ENCODE measurements around the gene TAF8. TPM values are rescaled to one million over a fixed set of nuclear protein-coding genes. Genes with fewer than 3 reads are reported as not detected.

The TAF8 gene
- total and polyA plus RNA-seq, 7 experiments from 2014 or later: 23.3 to 58.2 (median 47.2) TPM

GRCh38 chr6:42009844-42010184, 40.5 kb upstream of the TAF8 start:
- POLR2A ChIA-PET: interaction anchor here (0.6 to 2.8 kb wide), 5 partner anchors 16 to 71 kb away, joined by 3 to 10 read pairs (median 4); no protein-coding TSS in a partner anchor
- DNase-seq (no peak), ATAC-seq (peak; percentile 47)
- H3K4me1 Mint-ChIP-seq: peaks cover 68 to 90% (median 84%) of the 10 kb centered on the region in 7 donors
- peaks cover 0 to 31% (median 14%) of the 10 kb centered on the region in 5 donors for H3K36me3 Mint-ChIP-seq
- peaks cover 34 to 56% of the 10 kb centered on the region in 2 donors for H3K4me1 ChIP-seq (ENCODE audit: control insufficient read depth in 2 of 2, insufficient read depth in 2 of 2, low read length in 2 of 2)
- no peaks in the 10 kb centered on the region for H3K27me3 ChIP-seq (ENCODE audit: control insufficient read depth in 2 of 2, insufficient read depth in 2 of 2, low read length in 2 of 2)
- H3K27ac ChIP-seq (ENCODE audit: low read depth, low read length): peak overlapping the region; percentile 65
- H3K4me3 ChIP-seq (ENCODE audit: low read length): no peak overlapping the region
- H3K27me3 Mint-ChIP-seq: no peaks in the 10 kb centered on the region
- peaks cover 0 to 7% (median 0%) of the 10 kb centered on the region in 11 donors for H3K9me3 Mint-ChIP-seq
- H3K4me3 Mint-ChIP-seq: peak overlapping the region in 9 of 10 donors; percentile 54 to 84 (median 73)
- intact Hi-C loops (cut with micrococcal nuclease): loop anchor here (1.0 to 5.0 kb wide), 5 partner anchors 12 to 48 kb away; no protein-coding TSS in a partner anchor
- CTCF ChIA-PET: interaction anchor here (0.6 to 0.9 kb wide), 4 partner anchors 10 to 58 kb away, joined by 3 read pairs; no protein-coding TSS in a partner anchor
- H3K9me3 ChIP-seq (ENCODE audit: control insufficient read depth in 2 of 3, low read length in 3 of 3): no peaks in the 10 kb centered on the region
- H3K27ac Mint-ChIP-seq: peak overlapping the region; percentile 73 to 93 (median 88)
- peaks cover 0 to 52% (median 4%) of the 10 kb centered on the region in 3 experiments for H3K36me3 ChIP-seq (ENCODE audit: control insufficient read depth in 2 of 3, insufficient read depth in 3 of 3, low read length in 3 of 3)

GRCh38 chr6:42010185-42010891, 40.0 kb upstream of the TAF8 start:
- peaks cover 0 to 57% (median 4%) of the 10 kb centered on the region in 3 experiments for H3K36me3 ChIP-seq (ENCODE audit: control insufficient read depth in 2 of 3, insufficient read depth in 3 of 3, low read length in 3 of 3)
- intact Hi-C loops (cut with micrococcal nuclease): loop anchor here (1.0 kb wide), 2 partner anchors 12 to 35 kb away; no protein-coding TSS in a partner anchor
- Mint-ChIP-seq H3K4me1 (peaks cover 71 to 90% (median 83%) of the 10 kb centered on the region in 7 donors), H3K9me3 (peaks cover 0 to 8% (median 0%) of the 10 kb centered on the region in 11 donors), H3K27ac (peak overlapping the region; percentile 73 to 93 (median 88)), H3K27me3 (no peaks in the 10 kb centered on the region), H3K4me3 (peak overlapping the region; percentile 54 to 84 (median 72)), H3K36me3 (peaks cover 0 to 34% (median 17%) of the 10 kb centered on the region in 5 donors)
- H3K4me3 ChIP-seq (ENCODE audit: low read length): no peak overlapping the region
- DNase-seq (peak in 3 of 9 donors; percentile 21 to 35 (median 30)), ATAC-seq (peak; percentile 53)
- H3K27ac ChIP-seq (ENCODE audit: low read depth, low read length): peak overlapping the region; percentile 65
- H3K4me1 ChIP-seq (ENCODE audit: control insufficient read depth in 2 of 2, insufficient read depth in 2 of 2, low read length in 2 of 2): peaks cover 37 to 56% of the 10 kb centered on the region in 2 donors
- CTCF ChIA-PET: interaction anchor here (0.6 to 0.9 kb wide), 3 partner anchors 10 to 58 kb away, joined by 3 read pairs; no protein-coding TSS in a partner anchor
- H3K9me3 ChIP-seq (ENCODE audit: control insufficient read depth in 2 of 3, low read length in 3 of 3): no peaks in the 10 kb centered on the region
- no peaks in the 10 kb centered on the region for H3K27me3 ChIP-seq (ENCODE audit: control insufficient read depth in 2 of 2, insufficient read depth in 2 of 2, low read length in 2 of 2)
- POLR2A ChIA-PET: interaction anchor here (0.6 to 2.8 kb wide), 5 partner anchors 15 to 72 kb away, joined by 3 to 10 read pairs (median 4); no protein-coding TSS in a partner anchor

GRCh38 chr6:42010909-42011308, 39.4 kb upstream of the TAF8 start:
- ChIA-PET CTCF (interaction anchor here (0.7 kb wide), 1 partner anchor 34 kb away, joined by 4 read pairs; no protein-coding TSS in a partner anchor), POLR2A (interaction anchor here (0.6 to 2.8 kb wide), 5 partner anchors 11 to 189 kb away, joined by 3 to 10 read pairs (median 3); no protein-coding TSS in a partner anchor)
- peaks cover 0 to 8% (median 0%) of the 10 kb centered on the region in 11 donors for H3K9me3 Mint-ChIP-seq
- H3K27me3 Mint-ChIP-seq: no peaks in the 10 kb centered on the region
- H3K27ac Mint-ChIP-seq: peak overlapping the region; percentile 49 to 93 (median 88)
- Histone ChIP-seq H3K27me3 (ENCODE audit: control insufficient read depth in 2 of 2, insufficient read depth in 2 of 2, low read length in 2 of 2) (no peaks in the 10 kb centered on the region), H3K27ac (ENCODE audit: low read depth, low read length) (peak overlapping the region; percentile 65), H3K36me3 (ENCODE audit: control insufficient read depth in 2 of 3, insufficient read depth in 3 of 3, low read length in 3 of 3) (peaks cover 0 to 58% (median 4%) of the 10 kb centered on the region in 3 experiments), H3K4me3 (ENCODE audit: low read length) (no peak overlapping the region), H3K4me1 (ENCODE audit: control insufficient read depth in 2 of 2, insufficient read depth in 2 of 2, low read length in 2 of 2) (peaks cover 37 to 56% of the 10 kb centered on the region in 2 donors), H3K9me3 (ENCODE audit: control insufficient read depth in 2 of 3, low read length in 3 of 3) (no peaks in the 10 kb centered on the region)
- H3K4me1 Mint-ChIP-seq: peaks cover 72 to 91% (median 83%) of the 10 kb centered on the region in 7 donors
- peak overlapping the region; percentile 25 to 84 (median 71) for H3K4me3 Mint-ChIP-seq
- H3K36me3 Mint-ChIP-seq: peaks cover 0 to 34% (median 17%) of the 10 kb centered on the region in 5 donors
- DNase-seq: no peak
- no peak for ATAC-seq
- intact Hi-C loops (cut with micrococcal nuclease): loop anchor here (1.0 kb wide), 2 partner anchors 11 to 34 kb away; no protein-coding TSS in a partner anchor

GRCh38 chr6:42012501-42013133, 37.7 kb upstream of the TAF8 start:
- ATAC-seq (no peak), DNase-seq (no peak)
- peaks cover 42 to 58% of the 10 kb centered on the region in 2 donors for H3K4me1 ChIP-seq (ENCODE audit: control insufficient read depth in 2 of 2, insufficient read depth in 2 of 2, low read length in 2 of 2)
- Mint-ChIP-seq H3K4me3 (peak overlapping the region in 7 of 10 donors; percentile 4 to 50 (median 25)), H3K27ac (peak overlapping the region; percentile 0 to 85 (median 62)), H3K4me1 (peaks cover 76 to 92% (median 83%) of the 10 kb centered on the region in 7 donors), H3K9me3 (peaks cover 0 to 8% (median 0%) of the 10 kb centered on the region in 11 donors), H3K27me3 (no peaks in the 10 kb centered on the region), H3K36me3 (peaks cover 0 to 37% (median 22%) of the 10 kb centered on the region in 5 donors)
- no peaks in the 10 kb centered on the region for H3K27me3 ChIP-seq (ENCODE audit: control insufficient read depth in 2 of 2, insufficient read depth in 2 of 2, low read length in 2 of 2)
- peak overlapping the region; percentile 32 for H3K27ac ChIP-seq (ENCODE audit: low read depth, low read length)
- H3K36me3 ChIP-seq (ENCODE audit: control insufficient read depth in 2 of 3, insufficient read depth in 3 of 3, low read length in 3 of 3): peaks cover 0 to 63% (median 4%) of the 10 kb centered on the region in 3 experiments
- no peak overlapping the region for H3K4me3 ChIP-seq (ENCODE audit: low read length)
- POLR2A ChIA-PET: interaction anchor here (0.6 to 1.3 kb wide), 4 partner anchors 33 to 199 kb away, joined by 3 to 4 read pairs (median 3); no protein-coding TSS in a partner anchor
- intact Hi-C loops (cut with micrococcal nuclease): no loop called here
- H3K9me3 ChIP-seq (ENCODE audit: control insufficient read depth in 2 of 3, low read length in 3 of 3): no peaks in the 10 kb centered on the region
- CTCF ChIA-PET: interaction anchor here (1.2 kb wide), 1 partner anchor 10 kb away, joined by 3 read pairs; no protein-coding TSS in a partner anchor

- H3K27ac Mint-ChIP-seq: peak overlapping the region; percentile 0 to 85 (median 62)
- intact Hi-C loops (cut with micrococcal nuclease): no loop called here
- ATAC-seq: no peak
Observed at GRCh38 chr6:42013134-42013516, 37.2 kb upstream of the TAF8 start.

More at GRCh38 chr6:42013134-42013516, 37.2 kb upstream of the TAF8 start:
- Mint-ChIP-seq H3K36me3 (peaks cover 0 to 37% (median 22%) of the 10 kb centered on the region in 5 donors), H3K4me3 (peak overlapping the region in 6 of 10 donors; percentile 4 to 50 (median 18)), H3K27me3 (no peaks in the 10 kb centered on the region), H3K4me1 (peaks cover 73 to 90% (median 80%) of the 10 kb centered on the region in 7 donors), H3K9me3 (peaks cover 0 to 8% (median 0%) of the 10 kb centered on the region in 11 donors)
- no peaks in the 10 kb centered on the region for H3K9me3 ChIP-seq (ENCODE audit: control insufficient read depth in 2 of 3, low read length in 3 of 3)
- H3K4me1 ChIP-seq (ENCODE audit: control insufficient read depth in 2 of 2, insufficient read depth in 2 of 2, low read length in 2 of 2): peaks cover 40 to 56% of the 10 kb centered on the region in 2 donors
- H3K4me3 ChIP-seq (ENCODE audit: low read length): no peak overlapping the region
- H3K27me3 ChIP-seq (ENCODE audit: control insufficient read depth in 2 of 2, insufficient read depth in 2 of 2, low read length in 2 of 2): no peaks in the 10 kb centered on the region
- ChIA-PET POLR2A (interaction anchor here (1.0 to 1.3 kb wide), 2 partner anchors 32 to 107 kb away, joined by 3 to 4 read pairs; no protein-coding TSS in a partner anchor), CTCF (interaction anchor here (1.2 kb wide), 1 partner anchor 9 kb away, joined by 3 read pairs; no protein-coding TSS in a partner anchor)
- peak overlapping the region; percentile 32 for H3K27ac ChIP-seq (ENCODE audit: low read depth, low read length)
- DNase-seq: no peak
- peaks cover 0 to 62% (median 4%) of the 10 kb centered on the region in 3 experiments for H3K36me3 ChIP-seq (ENCODE audit: control insufficient read depth in 2 of 3, insufficient read depth in 3 of 3, low read length in 3 of 3)

Data from naive thymus-derived CD4-positive, alpha-beta T cell (primary cell).